Stimulated activated CD4-positive, alpha-beta T cell treated with anti-CD3 and anti-CD28 coated beads, TNF-alpha, amount 100 ng/mL, for 1 hour (primary cell): Measurements from ENCODE around the gene CLIC6.

Experiments used
- DNase-seq, 3 donors: peaks; one replicate each; pipeline ENCODE4 v3.0.0-alpha.2; 2020; ENCODE audit warnings: low read depth in 3 of 3, low spot score in 1 of 3

CLIC6 gene

DNA sequence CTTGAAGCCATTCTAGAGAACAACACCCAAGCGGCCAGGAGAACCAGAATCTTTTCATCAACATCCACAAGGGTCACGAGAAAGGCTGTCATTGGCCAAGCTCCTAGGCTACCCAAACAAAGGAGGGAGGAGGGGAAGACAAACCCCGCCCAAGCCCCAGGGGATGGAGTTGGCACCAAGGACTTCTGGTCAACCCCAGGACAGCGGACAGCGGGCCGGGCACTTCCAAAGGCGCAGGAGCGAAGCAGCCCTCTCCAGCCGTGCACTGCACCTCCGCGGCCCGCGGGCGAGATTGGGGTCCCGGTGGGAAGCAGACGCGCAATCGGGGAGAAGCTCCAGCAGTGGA, at the start of gene CLIC6:
CLIC6 (plus strand) TSS at position 192 of the 346 bp plus-strand sequence. CDS start 395 bp downstream, outside the sequence.
- no peak for DNase-seq

DNA sequence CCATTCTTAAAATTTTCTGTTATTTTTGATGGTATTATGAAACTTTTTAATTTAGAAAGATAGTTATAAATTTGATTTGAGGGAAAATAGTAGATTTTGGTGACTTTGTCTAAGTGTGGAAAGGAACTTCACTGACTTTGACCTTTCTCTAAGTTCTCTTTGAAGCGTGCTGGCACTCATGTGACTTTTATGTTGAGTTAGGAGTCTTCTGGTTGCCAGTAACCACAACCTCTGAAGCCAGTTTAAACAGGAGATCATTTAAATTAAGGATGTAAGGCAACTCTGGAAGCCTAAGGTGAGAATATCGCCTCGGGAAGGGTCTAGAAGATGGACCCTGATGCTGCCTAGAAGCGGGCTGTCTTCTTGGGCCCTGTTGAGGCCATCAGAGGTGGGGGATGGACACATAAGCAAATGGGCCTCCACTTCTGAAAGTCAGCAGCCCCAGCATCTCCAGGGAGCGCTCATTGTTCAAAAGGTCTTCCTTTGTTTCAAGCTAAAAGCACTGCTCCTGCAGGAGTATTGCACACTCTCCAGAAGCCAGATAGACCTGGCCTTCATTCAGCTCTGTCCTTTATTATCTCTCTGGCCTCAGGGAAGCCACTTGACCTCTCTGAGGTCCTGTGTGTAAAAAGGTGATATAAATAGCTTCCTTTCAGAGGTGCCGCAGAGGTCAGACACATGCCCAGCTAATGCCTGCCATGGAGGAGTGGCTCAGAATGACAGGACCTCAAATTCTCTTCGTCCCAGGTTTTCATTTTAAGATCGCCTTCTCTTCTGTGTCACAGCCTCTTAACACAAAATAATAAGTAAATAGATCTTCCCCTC, 48.7 kb upstream of the CLIC6 start:
- DNase-seq: no peak

DNA sequence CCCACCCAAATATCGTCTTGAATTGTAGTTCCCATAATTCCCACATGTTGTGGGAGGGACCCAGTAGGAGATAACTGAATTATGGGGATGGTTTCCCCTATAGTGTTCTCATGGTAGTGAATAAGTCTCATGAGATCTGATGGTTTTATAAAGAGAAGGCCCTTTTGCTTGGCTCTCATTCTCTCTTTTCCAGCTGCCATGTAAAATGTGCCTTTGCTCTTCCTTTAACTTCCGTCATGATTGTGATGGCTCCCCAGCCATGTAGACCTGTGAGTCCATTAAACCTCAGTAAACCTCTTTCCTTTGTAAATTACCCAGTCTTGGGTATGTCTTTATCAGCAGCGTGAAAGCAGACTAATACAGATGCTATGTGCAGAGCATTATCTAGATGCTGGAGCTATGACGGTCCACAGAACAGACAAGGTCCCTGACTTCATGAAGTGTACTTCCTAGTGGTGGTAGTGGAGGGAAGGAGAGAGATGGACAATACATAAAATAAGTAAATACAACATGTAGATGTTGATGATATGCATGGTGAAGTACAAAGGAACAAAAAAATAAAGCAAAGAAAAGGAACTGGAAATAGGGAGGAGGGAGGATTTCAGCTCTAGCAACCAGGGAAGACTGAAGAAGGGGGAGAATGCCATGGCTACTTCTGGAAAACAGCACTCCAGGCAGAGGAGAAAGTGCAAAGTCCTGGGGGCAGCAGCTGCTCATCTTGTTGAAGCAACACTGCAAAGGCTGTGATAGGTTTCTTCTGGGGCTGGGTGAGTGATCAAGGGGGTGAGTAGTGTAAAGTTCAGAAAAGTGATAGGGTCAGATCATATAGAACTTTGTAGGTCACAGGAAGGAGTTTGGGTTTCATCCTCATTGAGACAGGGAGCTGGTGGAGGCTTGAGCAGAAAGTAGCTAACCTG, 47.1 kb upstream of the CLIC6 start:
- DNase-seq: no peak

DNA sequence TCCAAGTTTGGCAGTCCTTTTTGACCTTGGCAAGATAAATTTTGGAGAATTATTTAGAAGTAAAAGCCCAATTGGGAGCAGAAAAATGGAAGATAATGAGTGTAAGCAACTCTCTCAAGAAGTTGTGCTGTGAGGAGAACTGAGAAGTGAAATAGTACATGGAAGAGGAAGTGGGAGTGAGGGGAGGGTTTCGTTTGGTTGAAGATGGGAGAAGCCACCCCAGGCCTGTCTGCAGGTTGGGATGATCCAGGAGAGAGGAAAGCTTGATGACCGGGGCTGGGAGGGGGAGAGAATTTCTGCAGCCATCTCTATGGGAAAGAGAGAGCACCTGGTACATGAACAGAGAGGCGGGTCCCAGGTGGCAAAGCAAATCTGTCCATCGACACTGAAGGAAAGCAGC, 45.3 kb upstream of the CLIC6 start:
- no peak for DNase-seq

DNA sequence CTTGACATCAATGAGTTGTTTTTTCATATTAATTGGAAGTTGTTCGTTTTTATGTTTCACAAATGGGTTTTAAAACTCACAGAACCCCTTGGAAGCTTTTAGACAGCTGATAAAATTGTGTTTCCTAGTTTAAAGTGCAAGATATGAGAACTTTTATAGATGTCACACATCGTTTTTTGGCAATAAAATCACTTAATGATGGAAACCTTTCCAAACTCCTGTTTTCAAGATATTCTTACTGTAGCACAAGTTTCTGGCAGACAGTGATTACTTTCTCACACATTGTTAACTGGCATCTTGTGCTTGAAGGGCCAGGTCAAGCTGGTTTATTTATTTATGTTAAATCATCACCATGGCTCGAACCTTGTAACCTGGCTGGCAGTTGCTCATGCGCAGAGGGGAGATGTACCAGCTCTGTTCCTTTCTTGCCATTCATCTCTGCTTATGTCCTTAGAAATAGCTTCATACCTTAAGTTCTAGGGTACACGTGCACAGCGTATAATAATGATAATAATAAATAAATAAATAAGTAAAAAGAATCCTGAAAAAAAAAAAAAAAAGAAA, 43.7 kb upstream of the CLIC6 start:
- DNase-seq: no peak

DNA sequence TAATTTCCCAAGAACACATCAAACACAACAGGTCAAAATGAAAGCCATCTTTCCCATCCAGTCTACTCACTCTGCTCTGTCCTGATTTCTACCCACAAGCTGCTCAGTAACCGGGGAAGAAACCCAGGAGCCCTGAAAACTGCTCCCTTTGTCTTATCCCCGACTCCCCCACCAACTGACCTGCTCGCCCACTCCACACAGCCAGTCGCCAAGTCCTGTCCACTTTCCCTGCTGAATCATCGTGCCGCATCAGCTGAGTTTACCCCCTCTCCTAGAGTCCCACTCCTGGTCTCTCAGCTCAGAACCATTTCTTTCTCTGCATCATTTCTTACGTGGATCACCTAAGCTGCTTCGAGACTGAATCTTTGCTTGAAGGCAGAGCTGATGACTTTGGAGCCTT, 42.7 kb upstream of the CLIC6 start:
- no peak for DNase-seq

DNA sequence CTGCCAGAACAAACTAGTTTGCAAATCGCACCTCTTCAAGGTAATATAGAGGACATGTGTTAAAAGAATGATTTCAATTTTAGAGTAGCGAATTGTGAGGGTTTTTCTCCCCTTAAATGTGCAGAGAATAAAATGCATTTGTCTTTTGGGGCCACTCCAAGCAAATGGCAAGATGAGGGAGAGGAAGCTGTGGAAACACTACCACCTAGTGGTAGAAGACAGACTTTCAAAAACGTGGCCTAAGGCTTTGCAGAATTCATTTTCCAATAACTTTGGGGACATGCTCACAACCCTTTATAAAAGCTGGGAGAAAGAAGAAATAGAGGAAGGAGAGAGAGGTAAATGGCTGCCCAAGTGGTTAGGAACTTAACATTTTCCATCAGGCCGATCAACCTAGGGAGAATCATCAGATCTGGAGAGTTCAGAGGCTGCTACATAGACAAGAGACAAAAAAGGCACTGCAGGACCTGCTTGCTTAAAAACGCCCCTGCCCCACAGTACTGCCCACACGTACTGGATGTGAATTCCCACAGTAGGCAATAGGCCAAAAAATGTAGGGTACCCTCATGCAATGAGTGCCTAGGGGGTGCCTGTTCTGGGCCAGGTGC, 38.2 kb upstream of the CLIC6 start:
- DNase-seq: no peak

DNA sequence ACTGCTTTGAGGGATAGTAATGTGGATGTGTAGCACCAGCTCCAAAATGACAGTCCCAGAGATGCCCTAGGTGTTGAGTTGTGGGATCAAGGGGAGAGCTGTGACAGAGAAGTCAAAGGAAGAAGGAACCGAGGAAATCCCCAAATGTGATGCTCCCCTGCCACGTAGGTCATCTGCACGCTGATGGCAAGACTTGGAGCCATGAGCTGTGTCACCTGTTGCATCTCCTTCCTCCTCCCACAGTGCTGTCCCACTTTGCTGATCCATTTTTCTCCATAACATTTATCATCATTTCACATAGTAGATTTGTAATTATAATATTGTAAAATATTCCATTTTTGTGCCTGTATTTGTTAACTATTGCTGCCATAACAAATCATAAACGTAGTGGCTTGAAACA, 36.3 kb upstream of the CLIC6 start:
- no peak for DNase-seq

DNA sequence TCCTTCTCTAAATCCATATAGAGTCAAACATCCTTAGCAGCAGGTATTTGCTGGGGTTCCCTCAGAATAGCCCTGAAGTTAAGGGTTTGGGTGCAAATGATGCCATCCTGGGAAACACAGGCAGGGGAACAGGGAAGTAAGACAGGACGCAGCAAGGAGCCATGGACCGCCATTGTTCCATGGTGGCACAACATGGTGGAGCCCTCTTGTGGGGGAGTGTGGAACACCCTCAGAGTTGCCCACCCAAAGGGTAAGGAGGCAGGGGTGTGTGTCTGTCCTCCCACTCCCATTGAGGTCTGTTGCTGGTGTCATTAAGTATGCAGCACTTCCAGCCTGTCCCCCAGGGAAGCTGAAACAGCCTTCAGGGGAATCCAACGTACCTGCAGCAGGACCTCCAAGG, 33.5 kb upstream of the CLIC6 start:
- DNase-seq: no peak

DNA sequence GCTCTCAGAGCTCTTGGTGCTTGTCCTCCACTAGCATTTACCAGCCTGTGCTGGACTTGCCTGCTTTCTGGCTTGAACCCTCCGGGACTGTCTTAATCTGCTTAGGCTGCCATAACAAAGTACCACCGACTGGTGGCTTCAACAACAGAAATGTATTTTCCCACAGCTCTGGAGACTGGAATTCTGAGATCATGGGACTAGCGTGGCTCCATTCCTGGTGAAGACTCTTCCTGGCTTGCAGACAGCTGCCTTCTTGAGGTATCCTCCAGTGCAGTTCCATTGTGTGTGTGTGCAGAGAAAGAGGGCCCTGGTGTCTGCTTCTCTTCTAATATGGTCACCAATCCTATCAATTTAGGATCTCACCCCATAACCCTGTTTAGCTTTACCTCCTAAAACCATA, 31.8 kb upstream of the CLIC6 start:
- no peak for DNase-seq

DNA sequence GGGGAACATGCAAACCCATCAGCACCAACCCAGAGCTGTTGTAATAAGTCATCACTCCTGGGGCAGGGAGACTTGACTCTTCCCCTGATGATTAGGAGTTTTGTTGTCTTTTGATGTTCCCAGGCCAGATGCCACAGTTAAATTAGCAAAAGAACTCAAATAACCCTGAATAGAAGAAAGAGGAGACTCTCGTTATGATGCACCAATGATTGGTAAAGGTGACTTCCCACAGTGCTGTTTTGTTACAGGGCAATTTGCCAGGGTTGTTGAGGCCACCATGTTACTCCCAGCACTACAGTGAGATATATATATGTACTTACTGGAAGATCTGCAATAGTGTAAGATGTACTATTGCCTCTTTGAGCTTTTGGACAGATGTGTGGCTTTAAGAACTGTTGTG, 29.5 kb upstream of the CLIC6 start:
- no peak for DNase-seq

DNA sequence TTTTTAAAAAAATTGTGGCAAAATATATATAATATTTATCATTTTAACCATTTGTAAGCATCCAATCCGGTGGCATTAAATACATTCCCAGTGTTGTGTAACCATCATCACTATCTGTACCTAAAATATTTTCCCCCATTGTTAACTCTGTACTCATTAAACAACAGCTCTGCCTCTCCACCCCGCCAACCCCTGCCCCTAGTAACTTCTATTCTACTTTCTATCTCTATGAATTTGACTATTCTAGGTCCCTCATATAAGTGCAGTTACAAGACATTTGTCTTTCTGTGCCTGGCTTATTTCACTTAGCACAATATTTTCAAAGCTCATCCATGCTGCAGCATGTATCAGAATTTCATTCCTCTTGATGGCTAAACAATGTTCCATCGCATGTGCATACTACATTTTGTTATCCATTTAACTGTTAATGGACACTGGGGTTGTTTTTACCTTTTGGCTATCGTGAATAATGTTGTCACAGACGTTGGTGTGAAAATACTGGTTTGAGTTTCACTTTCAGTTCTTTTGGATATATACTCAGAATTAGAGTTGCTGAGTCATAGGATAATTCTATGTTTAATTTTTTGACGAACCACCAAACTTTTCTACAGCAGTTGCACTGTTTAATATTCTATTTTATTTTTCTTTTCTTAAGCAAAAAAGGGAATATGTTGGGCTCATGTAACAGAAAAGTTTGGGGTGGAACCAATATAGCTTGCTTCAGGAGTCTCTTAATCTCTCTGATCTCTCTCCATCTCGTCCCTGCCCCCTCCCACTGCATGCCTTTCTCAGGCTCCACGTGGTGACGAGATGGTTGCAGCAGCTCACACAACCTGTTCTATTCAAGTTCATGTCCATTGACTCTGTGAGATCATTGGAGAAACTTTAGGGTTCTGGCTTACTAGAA, 28.7 kb upstream of the CLIC6 start:
- no peak for DNase-seq

DNA sequence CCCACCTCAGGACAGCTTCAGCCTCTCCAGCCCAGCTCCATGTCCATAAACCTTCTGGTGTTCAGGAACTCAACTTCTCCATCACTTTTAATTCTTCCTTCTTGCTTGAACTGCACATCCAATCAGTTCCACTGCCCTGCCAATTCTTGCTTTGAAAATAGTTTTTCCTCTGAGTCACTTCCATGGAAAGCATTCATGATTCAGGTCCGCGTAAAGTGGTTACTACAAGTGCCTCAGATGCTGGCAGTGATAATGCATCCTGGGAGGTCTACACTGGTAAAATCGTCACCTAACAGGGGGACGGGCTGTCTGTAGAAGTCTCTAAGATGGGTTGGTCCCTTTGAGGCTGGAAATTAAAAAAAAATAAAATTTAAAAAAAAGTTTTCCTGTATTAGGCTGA, 27.9 kb upstream of the CLIC6 start:
- no peak for DNase-seq

DNA sequence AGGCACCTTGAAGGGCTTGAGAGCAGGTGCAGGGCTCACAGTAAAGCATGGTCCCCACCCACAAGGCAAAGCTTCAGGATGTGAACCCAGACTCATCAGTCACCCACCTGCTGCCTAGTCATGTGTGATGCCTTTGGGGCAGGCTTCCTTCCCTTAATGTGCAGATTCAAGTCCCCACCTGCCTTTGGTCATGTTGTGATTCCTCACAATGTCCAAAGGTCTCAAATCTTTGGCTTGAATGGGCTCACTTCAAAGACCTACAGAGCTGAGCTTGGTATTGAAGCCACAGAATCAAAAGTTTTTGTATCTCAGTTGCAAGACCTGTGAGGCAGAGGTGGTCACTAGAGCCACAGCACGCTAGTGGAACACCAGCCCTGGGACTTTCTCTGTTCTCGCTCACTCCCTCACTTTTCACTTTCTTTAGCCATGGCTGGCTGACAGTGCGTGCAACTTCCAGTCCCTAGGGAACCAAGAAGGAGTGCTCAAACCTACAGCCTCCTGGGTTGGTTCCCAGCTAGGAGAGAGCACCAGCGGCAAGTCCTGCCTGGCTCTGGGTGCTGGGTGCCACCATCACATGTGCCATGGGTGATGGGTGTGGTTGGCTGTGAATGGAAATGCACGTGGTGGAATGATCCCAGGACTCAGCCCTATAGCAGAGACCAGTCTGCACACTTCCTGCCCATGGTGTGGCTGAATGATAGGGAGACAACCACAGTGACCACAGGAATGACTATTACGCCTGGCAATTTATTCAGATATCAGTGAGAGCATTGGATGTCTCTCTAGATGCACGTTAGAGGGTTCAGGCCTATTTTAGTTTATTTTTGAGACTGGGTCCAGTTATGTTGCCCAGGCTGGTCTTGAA, 26.4 kb upstream of the CLIC6 start:
- no peak for DNase-seq

DNA sequence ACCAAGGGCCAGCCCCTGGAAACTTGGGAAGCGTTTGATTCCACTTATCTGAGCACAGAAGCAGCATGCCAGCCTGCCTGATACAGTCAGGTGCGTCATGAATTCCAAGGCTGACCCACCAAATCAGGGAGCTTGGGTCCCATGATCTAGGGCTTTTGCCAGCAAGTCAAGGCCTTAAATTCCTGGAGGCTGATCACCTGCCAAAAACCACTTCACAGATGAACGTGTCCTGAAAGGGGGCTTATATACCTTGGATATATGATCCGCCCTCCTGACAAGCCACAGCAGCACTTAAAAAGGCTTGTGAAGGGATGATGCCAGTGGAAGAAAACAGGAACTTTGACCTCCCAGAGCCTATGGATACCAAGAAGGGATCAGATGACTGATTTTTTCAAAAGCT, 24.0 kb upstream of the CLIC6 start:
- DNase-seq: no peak

DNA sequence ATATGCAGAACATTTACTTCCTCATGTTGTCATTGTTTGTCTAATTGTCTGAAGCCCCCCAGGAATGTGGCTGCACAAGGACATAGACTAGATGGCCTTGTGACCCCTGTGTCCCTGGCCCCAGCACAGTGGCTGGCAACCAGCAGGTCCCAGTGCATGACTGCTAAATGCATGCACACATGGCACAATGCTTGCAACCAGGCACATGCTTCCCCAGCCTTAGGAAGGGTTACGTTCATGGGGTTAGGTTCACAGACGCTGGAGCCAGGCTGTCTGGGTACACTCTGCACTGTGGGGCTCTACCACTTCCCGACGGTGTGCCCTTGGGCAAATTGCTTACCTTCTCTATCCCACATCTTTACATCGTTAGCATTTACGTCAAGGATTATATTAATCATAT, 21.2 kb upstream of the CLIC6 start:
- DNase-seq: no peak

DNA sequence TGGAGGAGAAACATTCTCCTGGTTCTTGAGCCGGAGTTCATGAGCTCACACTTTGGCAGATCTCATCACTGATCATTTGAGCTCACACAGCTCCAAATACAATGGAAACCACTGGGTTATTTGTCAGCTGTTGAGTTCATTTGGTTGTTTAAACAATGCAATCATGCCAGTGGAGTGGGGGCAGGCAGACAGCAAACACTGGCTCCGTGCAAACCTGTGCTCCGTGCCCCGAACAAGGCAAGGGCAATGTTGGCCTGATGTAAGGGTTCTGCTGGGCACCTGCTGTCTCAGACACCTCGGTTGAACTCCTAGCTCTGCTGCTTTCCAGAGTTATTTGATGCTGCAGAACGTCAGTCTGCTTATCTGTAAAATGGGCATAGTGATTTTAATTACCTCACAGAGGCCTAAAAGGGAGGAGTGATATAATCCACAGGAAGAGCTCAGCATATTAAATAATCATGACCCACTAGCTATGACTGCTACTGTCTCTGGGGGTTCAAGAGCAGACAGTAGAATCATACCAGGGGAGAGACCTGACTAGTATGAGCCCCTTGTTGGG, 20.0 kb upstream of the CLIC6 start:
- DNase-seq: no peak

DNA sequence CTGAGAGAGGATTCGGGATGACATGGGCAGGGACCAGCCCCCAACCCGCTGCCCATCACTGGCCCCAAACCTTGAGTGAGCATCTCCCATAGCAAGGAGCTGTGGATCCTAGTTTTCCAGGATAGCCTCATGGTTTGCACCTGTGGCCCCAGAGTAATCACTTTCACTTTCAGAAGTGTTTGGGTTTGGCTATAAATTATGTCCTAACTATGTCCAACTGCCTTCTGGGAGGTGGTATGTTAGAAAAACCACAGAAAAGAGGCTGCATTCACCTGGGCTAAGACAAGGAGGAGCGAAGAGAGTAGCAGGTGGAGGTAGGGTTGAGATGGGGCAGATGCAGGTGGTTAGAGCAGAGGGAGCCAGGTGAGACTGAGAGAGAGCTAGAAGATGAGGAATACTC, 19.4 kb upstream of the CLIC6 start:
- DNase-seq: no peak

DNA sequence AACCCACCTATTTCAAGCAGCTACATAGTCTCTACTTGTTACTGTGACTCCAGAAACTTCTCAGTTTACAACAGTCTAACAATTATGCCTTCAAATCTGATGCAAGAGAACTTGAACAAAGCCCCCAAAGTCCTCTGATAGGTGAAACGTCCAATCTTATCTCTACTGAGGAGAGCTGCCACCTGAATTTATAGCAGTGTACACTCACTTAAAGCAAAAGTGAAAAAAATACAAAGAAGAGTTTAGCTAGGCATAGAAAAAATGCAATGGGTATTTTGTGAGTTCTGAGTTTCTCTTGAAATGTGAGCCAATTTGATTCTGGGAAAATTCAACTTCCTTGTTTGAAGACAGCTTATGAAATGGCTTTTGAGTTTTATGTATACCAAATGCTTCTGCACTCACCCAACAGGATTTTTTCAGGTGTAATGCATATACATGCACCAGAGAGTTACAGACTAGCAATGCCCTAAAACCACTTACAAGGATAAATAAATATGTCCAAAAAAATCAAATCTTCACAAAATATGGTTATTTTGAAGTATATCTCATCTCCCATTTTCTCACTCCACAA, 17.8 kb upstream of the CLIC6 start:
- no peak for DNase-seq
